GM03348 (cell line): ENCODE measurements around the gene RIPOR2.
"Not testable (repeated sequence)": the region's sequence is repeated elsewhere in the genome, so short reads cannot be mapped to it uniquely, and the experiment has no call there.

Source experiments
- DNase-seq: peaks from one replicate; pipeline ENCODE4 v3.0.0; 2012; ENCODE audit warnings: low spot score

Gene RIPOR2

GRCh38 chr6:24957199-24957598 lies 21.4 kb upstream of the RIPOR2 start:
- DNase-seq, result no peak

- DNase-seq, result no peak
These were observed 18.0 kb upstream of the RIPOR2 start for GRCh38 chr6:24953726-24954125.

GRCh38 chr6:24951811-24952299 lies 16.1 kb upstream of the RIPOR2 start:
- DNase-seq, result no peak

- no peak for DNase-seq
These were observed 14.6 kb upstream of the RIPOR2 start for GRCh38 chr6:24950218-24950941.

GRCh38 chr6:24949020-24949569 lies 13.3 kb upstream of the RIPOR2 start:
- DNase-seq, result no peak

GRCh38 chr6:24948261-24948660 lies 12.5 kb upstream of the RIPOR2 start:
- DNase-seq, result not testable (repeated sequence)

GRCh38 chr6:24947636-24948035 lies 11.9 kb upstream of the RIPOR2 start:
- DNase-seq, result no peak

DNA sequence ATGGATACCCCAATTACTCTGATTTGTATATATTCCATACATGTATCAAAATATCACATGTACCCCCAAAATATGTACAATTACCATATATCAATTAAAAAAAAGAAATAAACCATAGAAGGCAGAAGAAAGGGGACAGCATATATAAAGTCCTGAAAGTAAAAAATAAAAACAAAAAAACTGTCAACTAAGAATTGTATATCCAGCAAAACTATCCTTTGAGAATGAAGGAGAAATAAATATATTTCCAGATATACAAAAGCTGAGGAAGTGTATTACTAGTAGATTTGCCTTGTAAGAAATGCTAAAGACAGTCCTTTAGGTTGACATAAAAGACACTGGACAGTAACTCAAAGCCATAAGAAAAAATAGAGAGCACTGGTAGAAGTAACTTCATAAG lies 9.3 kb upstream of the RIPOR2 start:
- DNase-seq, result no peak

DNA sequence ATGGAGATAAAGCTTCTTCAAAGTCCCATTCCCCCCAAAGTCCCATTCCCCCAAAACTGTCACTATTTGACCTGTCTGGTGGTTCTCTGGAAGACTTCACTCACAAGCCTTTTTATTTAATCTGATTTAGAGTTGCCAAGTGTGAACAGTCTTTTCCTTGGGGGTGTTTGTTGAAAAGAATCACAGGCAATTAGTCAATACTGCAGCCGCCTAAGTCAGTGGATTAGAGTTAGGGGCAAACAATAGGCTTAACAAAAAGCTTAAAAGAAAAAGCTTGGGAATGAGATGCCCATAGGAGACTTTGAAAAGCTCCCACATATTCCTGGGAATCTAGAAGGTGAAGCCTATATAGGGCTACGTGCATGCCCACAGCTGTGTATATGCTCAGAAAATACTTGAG lies 8.0 kb upstream of the RIPOR2 start:
- no peak for DNase-seq

- no peak for DNase-seq
These were observed 4.7 kb upstream of the RIPOR2 start for GRCh38 chr6:24940311-24940917.

DNA sequence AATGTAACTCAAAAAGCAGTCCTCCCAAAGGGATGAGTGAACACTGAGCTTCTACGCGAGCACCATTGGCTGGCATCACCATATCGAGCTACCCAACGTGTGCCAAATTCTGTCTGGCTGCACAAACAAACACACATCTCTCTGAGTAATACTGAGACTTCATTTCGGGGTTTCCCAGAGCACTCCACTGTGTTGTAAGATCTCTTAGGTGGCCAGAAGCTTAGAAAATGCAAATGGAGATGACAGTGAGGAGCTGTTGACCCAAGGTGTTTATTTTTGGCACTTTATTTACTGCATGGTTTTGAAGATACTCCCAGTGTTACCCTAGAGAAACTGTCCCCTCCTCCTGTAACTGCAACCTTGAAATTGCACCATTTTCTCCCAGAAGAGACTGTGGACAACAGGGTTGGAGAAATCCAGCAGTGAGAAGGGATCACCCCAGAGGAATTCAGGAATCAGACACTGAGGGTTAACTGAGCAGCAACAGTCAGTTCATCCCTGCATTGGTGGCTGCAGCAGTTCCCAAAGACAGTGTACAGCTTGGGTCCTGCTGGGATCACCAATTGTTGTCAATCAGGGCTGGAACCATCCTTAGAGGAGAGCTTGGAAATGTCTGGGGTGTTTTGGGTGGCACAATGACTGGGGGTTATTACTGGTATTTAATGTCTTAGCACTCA lies 1.0 kb upstream of the RIPOR2 start:
- DNase-seq, result no peak

DNA sequence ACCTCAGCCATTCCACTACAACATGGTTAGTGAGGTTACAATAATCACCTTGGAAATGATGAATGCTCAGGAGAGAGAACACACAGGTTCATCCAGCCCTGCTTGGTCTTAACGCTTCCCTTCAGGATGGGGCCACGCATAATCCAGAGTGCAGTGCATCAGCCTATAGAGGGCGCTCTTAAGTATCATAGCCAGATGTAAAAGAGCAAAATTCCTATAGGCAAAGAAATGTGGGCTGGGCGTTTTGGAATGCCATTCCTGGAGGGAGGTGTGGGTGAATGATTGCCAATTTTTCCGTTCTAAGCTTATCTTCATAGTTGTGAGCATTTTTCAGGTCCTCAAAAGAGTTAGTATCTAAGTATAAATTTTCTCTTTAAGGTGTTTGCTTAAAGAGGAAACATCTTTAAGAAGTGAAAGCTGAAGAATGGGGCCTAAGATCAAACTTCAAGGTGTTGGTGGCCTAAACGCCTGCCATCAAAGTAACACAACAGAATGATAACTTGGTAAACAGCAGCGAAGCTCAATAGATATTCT lies 1.8 kb downstream of the RIPOR2 start:
- DNase-seq, result no peak

- no peak for DNase-seq
These were observed 2.5 kb downstream of the RIPOR2 start for GRCh38 chr6:24933266-24933665.

- no peak for DNase-seq
These were observed 2.9 kb downstream of the RIPOR2 start for GRCh38 chr6:24932832-24933231.

DNA sequence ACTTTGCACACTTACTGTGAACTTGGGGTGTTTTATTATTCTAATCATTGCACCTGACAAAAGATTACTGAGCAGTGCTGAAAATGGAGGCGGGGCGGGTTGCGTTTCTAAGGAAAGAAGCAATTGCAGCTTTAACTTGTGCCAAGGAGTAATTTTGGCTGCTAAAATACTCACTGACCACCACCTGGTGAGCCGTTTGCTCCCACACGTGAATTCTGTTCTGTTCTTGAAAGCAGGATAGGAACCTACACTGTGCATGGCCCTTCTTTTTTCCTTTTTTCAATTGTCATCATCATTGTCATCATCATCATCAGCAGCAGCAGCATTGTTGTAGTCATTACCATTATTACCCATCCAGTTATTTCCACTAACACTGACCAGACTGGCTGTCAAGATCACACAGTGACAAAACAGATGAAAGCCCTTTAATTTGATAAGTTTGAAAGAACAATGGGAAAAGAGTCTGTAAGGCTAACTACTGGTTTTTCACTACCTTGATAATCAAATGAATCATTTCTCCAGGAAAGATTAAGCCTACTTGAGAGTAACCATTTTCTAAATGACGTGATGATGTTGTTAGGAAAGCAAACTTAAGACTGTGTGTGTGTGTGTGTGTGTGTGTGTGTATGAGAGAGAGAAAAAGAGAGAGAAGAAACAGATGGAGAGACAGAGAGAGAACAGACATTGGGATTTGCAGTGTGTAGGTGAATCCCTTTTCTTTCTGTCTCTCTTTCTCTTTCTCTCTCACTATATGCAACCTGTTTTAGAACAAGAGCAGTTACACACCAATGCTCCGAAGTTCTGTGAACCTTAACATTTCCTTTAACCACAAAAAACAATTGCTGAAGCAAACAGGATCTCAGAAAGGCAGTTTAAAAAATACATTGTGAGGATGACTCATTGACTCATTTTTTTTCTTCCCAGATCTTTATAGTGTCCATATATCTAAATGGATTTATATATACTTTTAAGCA lies 3.8 kb downstream of the RIPOR2 start:
- no peak for DNase-seq

DNA sequence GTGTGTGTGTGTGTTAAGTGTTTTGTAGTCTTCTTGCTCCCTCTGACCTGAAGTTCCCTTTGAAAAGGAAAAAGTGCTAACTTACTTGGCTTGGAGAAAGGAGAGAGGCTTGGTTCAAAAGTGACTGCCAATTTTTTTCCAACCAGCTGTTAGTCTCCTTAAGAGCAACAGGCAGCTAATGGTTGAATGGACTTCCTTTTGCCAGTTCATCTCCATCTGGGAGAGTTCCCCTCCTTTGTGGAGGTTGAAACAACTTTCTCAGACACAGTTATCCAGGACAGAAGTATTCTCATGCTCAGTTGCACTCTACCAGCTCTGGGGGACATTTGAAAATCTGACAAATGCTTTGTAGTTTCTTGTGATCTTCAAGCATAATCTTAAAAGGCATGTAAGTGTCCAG lies 4.5 kb downstream of the RIPOR2 start:
- peak; percentile 8 for DNase-seq

- peak; percentile 57 for DNase-seq
These were observed 5.3 kb downstream of the RIPOR2 start for GRCh38 chr6:24930431-24930871.

DNA sequence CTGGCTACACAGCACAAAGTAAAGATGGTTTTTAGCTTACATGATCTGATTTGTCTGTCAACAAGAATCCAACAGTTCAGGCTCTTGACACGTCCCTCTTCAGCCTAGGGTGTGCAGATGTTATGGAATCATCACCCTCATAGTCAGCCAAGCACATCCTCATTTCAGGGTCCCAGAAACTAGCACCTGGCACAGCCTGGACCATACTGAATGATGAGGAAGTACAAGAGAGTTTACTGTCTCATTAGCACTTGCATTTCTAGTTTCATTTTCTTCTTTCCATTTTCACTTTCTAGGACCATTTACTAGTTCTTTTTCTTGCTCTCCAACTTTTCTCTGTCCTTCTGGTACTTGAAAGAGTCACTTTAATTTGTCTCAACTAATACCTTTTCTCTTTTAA lies 6.5 kb downstream of the RIPOR2 start:
- DNase-seq, result no peak

GRCh38 chr6:24927985-24928745 lies 7.6 kb downstream of the RIPOR2 start:
- peak; percentile 33 for DNase-seq

DNA sequence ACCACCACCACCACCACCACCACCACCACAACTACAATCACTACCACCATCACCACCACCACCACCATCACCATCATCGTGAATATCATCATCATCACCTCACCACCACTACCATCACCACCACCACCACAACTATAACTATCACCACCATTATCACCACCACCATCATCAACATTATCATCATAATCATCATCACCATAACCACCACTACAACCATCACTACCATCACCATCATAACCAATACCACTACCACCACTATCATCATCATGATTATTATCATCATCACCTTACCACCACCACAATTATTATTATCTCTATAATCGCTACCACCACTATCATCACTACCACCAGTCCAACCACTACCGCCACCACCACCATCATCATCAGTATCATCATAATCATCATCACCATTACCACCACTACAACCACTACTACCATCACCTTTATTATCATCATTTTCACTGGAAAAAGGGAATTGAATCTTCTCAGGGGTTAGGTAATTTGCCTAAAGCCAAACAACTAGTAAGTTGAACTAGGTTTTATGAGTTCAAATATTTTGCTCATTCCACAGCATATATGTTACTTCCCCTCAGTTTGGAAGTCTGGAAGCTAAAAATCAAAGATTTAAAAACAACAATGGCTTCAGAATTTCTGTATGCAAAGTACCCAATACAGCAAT lies 8.3 kb downstream of the RIPOR2 start:
- no peak for DNase-seq
